HS-5 (cell line): ENCODE results near the gene SLC66A1.

Source experiments
- DNase-seq: peaks from one replicate; pipeline ENCODE4 v3.0.0-alpha.2; 2012; ENCODE audit warnings: low read depth

Gene SLC66A1

GRCh38 chr1:19377812-19378718 lies 65.9 kb downstream of the SLC66A1 start:
- no peak for DNase-seq
